ENCODE results near the gene ADCY7.
A peak's percentile ranks its signal among the peaks of the same experiment; 100 is the strongest.
"Not testable (repeated sequence)": the region's sequence is repeated elsewhere in the genome, so short reads cannot be mapped to it uniquely, and the experiment has no call there.

The ADCY7 gene

DNA sequence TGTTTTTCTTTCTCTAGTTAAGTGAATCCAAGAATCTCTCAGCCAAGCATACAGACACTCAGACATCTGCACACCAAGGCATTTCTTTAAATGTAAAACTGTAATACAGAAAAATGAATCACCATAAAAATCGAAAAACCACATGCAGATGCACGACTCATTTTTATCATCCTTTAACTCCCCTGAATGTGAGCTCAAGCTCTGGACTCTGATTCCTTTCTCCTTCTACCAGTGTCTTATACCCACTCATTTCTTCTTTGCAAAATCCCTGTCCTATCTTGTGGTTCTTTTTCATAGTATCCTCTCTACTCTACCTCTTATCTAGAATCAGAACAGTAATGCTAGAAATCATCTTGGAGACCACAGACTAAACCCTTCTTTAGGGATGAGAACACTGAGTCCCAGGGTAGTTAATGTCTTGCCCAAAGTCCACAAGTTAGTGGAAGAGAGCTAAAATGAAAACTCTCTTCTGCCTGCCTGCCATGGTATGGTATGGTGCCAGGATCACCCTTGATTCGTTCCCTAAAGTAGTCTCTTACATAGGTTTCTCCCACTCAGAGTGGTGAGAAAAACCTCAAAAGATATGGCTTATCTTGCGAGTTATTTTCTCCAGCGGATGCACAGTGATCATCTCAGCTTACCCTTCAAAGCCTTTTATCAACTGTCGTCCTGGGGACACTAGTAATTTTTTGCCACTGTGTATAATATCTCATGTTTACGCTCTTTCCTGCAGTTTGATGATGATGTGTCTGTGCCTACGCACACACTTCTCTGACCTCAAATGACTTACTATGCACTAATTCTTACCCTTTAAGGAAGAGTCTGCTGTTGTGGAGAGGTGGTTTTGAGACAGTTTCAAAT is 72.2 kb downstream of the ADCY7 start:
- no peak for DNase-seq (ENCODE audit: low spot score)

DNA sequence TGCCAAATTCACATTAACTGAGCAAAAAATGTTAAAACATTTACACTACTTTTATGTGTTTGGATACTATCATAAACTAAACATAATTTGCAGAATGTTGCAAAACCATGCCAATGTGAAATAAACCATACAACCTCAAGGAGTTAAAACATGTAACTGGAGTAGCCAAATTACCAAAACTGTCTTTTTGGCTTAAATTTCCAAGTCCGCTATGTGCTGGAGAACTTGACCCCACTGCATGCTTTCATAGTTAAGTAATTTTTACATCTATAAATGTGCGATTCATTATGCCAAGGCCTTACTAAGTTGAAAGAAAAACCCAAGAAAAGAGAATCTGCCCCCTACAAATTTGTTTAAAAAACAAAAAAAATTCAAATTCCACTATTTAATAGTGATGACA is 74.2 kb downstream of the ADCY7 start:
- DNase-seq (ENCODE audit: low spot score) = no peak

DNA sequence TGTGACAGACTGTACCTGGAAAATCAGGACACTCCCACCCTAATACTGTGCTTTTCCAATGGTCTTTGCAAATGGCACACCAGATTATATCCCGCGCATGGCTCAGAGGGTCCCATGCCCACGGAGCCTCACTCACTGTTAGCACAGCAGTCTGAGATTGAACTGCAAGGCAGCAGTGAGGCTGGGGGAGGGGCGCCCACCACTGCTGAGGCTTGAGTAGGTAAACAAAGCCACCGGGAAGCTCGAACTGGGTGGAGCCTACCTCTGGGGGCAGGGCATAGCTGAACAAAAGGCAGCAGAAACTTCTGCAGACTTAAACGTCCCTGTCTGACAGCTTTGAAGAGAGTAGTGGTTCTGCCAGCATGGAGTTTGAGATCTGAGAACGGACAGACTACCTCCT is 77.2 kb downstream of the ADCY7 start:
- not testable (repeated sequence) for DNase-seq (ENCODE audit: low spot score)

DNA sequence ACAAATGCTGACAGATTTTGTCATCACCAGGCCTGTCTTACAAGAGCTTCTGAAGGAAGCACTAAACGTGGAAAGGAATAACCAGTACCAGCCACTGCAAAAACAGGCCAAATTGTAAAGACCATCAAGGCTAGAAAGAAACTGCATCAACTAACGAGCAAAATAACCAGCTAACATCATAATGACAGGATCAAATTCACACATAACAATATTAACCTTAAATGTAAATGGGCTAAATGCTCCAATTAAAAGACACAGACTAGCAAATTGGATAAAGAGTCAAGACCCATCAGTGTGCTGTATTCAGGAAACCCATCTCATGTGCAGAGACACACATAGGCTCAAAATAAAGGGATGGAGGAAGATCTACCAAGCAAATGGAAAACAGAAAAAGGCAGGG is 78.9 kb downstream of the ADCY7 start:
- not testable (repeated sequence) for DNase-seq (ENCODE audit: low spot score)

DNA sequence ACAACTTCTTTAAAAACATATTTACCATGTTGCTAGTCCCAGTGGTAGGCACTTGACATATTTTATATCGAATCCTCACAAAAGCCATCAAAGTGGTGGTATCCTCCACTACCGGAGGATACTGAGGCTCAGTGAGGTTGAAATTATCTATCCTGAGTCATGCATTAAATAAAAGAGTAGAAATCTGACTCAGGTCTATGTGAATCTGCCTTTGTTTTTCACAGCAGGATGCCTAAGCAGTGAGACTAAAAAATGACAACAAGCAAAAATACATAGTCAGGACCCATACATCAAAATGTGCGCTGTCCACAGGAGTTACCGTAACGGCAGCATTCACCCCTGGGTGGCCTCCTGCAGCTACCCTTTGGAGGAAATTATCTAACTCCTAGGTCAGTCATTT is 84.8 kb downstream of the ADCY7 start:
- no peak for DNase-seq (ENCODE audit: low spot score)

DNA sequence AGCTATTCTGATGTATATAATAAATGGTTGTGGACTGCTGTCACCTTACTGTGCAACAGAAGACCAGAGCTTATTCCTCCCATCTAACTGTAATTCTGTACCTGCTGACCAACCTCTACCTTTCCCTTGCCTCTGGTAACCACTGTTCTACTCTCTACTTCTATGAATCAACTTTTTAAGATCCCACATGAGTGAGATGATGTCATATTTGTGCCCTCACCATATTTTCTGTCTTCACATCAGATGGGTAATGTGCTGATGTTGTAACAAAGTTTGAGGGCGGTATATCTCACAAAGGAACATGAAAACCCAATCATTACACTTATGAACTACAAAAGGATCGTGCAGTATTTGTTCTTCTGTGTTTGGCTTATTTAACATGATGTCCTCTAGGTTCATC is 85.6 kb downstream of the ADCY7 start:
- DNase-seq (ENCODE audit: low spot score) = no peak

DNA sequence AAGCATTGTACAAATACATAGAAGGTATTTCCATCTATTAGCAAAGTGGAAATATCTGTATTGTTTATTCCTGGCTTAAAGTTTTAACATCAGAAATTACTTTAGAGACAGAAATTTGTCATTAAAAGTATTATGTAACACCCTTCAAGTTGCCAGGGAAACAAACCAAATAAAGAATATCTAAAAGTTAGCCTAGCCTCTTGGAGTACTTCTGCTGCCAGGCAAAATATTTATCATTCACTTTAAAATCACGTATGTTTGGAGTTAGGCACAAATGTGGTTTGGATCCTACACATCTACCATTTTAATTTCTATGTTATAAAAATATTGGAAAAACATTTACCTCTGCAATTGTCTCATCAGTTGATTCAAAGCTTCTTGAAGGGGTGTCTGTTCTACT is 87.7 kb downstream of the ADCY7 start:
- DNase-seq (ENCODE audit: low spot score) = no peak

DNA sequence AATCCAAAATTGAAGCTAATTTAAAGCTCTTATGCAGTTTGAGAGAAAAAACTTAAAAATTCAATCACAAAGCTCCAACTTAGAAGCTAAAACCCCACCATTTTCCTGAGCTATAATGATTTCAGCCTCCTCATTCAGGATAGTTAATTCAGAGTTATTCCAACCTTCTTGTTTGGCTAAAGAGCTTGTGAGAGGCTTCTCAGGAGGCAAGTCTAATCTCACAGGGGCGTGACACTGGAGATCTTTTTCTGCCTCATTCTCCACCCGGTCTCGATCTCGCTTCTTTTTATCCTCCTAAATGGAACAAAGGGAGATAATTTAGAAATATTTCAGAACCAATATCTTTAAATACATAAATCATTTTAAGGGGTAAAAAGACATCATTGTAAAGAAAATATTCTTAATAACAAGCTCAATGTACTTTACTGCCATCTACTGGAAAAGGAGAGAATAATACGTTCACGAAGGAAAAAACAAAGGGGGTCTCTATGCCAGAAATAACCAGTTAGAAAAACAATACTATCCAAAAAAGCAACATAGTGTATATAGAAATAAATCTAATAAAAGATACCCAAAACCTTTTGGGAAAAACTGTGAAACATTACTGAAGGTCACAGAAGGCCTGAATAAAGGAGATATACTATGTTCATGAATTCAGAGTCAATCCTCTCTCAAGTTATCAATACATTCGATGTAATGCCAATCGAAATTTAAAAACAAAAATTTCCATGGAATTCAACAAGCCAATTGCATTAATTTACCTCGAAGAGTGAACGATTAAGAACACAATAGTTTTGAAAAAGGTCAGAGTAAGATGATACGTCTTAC is 88.5 kb downstream of the ADCY7 start:
- DNase-seq (ENCODE audit: low spot score) = peak; percentile 45

DNA sequence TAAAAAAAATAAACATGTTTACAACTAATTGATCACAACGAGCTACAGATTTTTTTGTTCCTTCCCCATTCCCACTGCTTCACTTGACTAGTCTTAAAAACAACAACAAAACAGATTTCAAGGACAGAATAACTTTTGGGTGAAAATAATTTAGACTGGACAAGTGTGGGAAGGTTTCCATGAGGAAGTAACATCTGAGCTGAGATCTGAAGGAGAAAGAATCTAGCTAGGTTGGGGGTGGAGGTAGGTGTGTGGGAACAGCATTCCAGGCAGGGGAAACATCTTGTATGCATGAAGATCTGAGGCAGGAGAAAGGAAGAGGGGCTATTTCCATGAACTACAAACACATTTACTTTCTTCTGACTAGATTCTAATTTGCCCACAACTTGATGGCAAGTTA is 93.3 kb downstream of the ADCY7 start:
- no peak for DNase-seq (ENCODE audit: low spot score)

DNA sequence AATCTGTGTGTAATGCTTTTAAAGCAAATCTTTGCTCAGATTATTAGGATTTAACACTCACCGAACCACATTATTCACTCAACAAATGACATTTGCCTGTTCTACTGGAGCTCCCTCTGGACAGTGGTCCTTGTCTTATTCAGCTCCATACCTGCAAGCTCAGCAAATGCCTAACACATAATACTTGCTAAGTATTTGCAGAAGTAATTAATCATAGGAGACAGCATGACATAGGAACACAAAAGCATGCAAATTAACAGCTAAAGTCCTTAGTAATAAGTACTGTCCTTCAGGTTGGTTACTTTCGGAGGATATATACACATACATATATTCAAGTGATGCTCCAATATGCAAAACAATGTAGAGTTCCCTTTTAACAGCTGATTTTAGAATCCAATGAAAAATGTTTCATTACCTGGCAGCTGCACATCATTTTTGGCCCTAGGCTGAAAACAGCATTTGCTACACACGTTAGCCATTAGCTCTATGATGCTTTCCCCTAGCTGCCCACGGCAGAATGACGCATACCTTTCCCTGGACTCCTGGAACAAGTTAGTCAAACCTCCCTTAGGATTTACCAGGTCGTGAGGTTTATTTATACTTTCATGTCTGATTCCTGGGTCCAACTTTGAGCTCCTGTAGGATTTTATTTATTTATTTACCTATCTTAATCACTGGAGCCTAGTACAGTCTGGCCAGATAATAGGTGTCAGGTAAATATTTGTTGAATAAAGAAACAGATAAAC is 93.9 kb downstream of the ADCY7 start:
- no peak for DNase-seq (ENCODE audit: low spot score)

DNA sequence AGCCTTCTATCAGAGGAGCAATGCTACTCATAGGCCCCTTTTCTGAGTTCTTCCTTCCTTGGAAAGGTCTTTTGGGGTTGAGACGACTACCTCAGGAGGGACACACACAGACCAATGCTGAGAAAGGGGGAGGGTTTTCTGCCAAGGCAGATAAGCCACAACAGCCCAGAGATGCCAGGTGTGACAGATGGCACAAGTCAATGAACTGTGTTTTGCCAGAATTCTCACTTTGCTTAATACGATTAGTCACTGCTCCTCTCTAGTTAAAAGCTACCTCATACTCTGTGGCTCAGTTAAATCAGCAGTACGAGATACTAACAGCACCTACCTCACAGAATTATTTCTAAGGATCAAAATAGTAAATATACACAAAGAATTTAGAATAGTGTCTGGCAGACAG is 94.4 kb downstream of the ADCY7 start:
- DNase-seq (ENCODE audit: low spot score) = no peak

DNA sequence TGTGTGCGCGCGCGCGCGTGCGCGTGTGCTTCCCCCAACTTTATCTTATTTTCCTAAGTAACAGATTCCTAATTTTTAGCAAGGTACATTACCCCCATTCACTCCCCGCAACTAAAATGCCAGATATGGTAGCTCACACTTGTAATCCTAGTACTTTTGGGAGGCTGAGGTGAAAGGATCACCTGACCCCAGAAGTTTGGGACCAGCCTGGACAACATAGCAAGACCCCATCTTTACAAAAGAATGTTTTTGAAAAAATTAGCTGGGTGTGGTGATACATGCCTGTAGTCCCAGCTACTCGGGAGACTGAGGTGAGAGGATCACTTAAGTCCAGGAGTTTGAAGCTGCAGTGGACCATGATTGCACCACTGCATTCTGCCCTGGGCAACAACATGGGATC is 97.3 kb downstream of the ADCY7 start:
- no peak for DNase-seq (ENCODE audit: low spot score)

DNA sequence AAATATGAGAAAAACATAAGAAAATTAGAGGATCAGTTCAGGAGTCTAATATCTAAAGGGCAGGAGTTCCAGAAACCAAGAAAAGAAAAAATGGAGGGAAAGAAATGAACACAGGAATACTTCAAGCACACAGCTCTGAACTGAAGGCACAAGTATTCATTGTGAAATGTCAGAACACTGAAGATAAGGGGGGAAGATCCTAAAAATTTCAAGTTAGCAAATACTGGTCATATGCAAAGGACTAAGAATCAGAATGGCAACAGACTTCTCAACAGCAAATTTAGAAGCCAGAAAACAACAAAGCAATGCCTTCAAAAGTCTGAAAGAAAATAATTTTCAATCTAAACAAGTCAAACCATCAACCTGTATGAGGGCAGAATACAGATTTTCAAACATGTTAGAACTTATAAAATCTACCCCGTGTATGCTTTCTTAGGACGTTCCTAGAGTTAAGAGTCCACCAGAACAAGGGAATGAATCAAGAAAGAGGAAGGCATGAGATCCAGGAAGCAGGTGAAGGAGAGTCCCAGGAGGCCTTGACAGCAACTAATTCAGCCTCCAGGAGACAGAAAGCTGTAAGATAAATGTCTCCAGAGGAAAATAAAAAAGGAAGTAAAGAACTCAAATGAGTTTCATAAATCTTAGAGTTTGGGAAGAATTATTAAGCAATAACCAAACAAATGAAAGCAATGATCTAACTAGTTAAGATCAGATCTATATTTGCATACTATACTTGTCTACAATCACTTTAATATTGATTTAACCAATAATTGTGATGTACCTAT is 99.6 kb downstream of the ADCY7 start:
- DNase-seq (ENCODE audit: low spot score) = no peak

Data from AG08395 (cell line).